ENCODE data around the gene MKNK2. TPM values are rescaled to one million over a fixed set of nuclear protein-coding genes. Genes with fewer than 3 reads are reported as not detected.

Gene MKNK2
- total and polyA plus RNA-seq, 2 of the 13 experiments (the other 11 are each of a cell fraction or from before 2014, with no cell fraction given) = 44.9 to 112 TPM

- TF ChIP-seq ZBTB49 (CRISPR knock-in tag; IDR thresholded peaks at IDR 0.05; ENCODE audit: borderline replicate concordance) = no peak
- no peak for TF ChIP-seq MLLT10 (CRISPR knock-in tag; IDR thresholded peaks at IDR 0.05)
- TF ChIP-seq KLF15 (CRISPR knock-in tag; IDR thresholded peaks at IDR 0.05; ENCODE audit: borderline replicate concordance) = no peak
- TF ChIP-seq MED1 (CRISPR knock-in tag; IDR thresholded peaks at IDR 0.05) = peak; percentile 71
- 0 out of 2 replicates have a peak, but pooled peaks have one; percentile 68 for TF ChIP-seq ZSCAN20 (CRISPR knock-in tag; IDR thresholded peaks at IDR 0.05; ENCODE audit: borderline replicate concordance)
- TF ChIP-seq MED13 (CRISPR knock-in tag; IDR thresholded peaks at IDR 0.05) = no peak
- no peak for TF ChIP-seq ZBTB44 (CRISPR knock-in tag; IDR thresholded peaks at IDR 0.05)
- 0 out of 4 replicates have a peak, but pooled peaks of 1 of the 2 experiments have one; percentile 51 for TF ChIP-seq NR2F1 (CRISPR knock-in tag; IDR thresholded peaks at IDR 0.05)
- no peak for TF ChIP-seq NR3C1 (CRISPR knock-in tag; IDR thresholded peaks at IDR 0.05)
- TF ChIP-seq ELK4 (CRISPR knock-in tag; IDR thresholded peaks at IDR 0.05; ENCODE audit: borderline replicate concordance) = no peak
- TF ChIP-seq ZFY (CRISPR knock-in tag; IDR thresholded peaks at IDR 0.05) = peak; percentile 67
- no peak for TF ChIP-seq ZNF562 (CRISPR knock-in tag; IDR thresholded peaks at IDR 0.05; ENCODE audit: borderline replicate concordance)
- TF ChIP-seq SMC3 (IDR thresholded peaks at IDR 0.05; ENCODE audit: low read length) = no peak
- TF ChIP-seq ZNF282 (IDR thresholded peaks at IDR 0.05; ENCODE audit: partially characterized antibody) = no peak
- peak; percentile 38; the same call in 1 of the 2 replicates for TF ChIP-seq MIXL1 (CRISPR knock-in tag; IDR thresholded peaks at IDR 0.05)
- TF ChIP-seq DNMT3B (CRISPR knock-in tag; conservative IDR thresholded peaks at IDR 0.05) = no peak
- no peak for TF ChIP-seq ZNF597 (CRISPR knock-in tag; IDR thresholded peaks at IDR 0.05)
- peak; percentile 82; the same call in 1 of the 2 replicates for TF ChIP-seq SNAPC5 (CRISPR knock-in tag; IDR thresholded peaks at IDR 0.05; ENCODE audit: borderline replicate concordance)
- TF ChIP-seq GATAD1 (CRISPR knock-in tag; IDR thresholded peaks at IDR 0.05) = peak; percentile 81
- peak; percentile 87; the same call in 1 of the 2 replicates for TF ChIP-seq ZNF160 (CRISPR knock-in tag; IDR thresholded peaks at IDR 0.05)
- TF ChIP-seq ZNF510 (CRISPR knock-in tag; IDR thresholded peaks at IDR 0.05; ENCODE audit: low read depth) = peak; percentile 32; the same call in 1 of the 2 replicates
- TF ChIP-seq ISX (CRISPR knock-in tag; conservative IDR thresholded peaks at IDR 0.05) = peak; percentile 53; the same call in 1 of the 2 replicates
- TF ChIP-seq RFX3 (CRISPR knock-in tag; IDR thresholded peaks at IDR 0.05) = no peak; the same call in 1 of the 2 replicates
- TF ChIP-seq ZNF251 (CRISPR knock-in tag; IDR thresholded peaks at IDR 0.05) = no peak
Observed at GRCh38 chr19:2096034-2096479, 45.0 kb upstream of the MKNK2 start, which contains the start of gene MOB3A (continued).

All from HepG2 (cell line).